GM21423 (cell line): ENCODE measurements around the gene SLC35F6.
"Not testable (repeated sequence)": the region's sequence is repeated elsewhere in the genome, so short reads cannot be mapped to it uniquely, and the experiment has no call there.

Experiments used
- ATAC-seq: cut with Tn5 transposase; IDR thresholded peaks from one replicate; pipeline ENCODE4 v1.9.1; 2021; ENCODE audit warnings: mild to moderate bottlenecking, moderate library complexity; ENCODE audit not compliant: unreplicated experiment

SLC35F6 gene

GRCh38 chr2:26754972-26755670 lies 9.0 kb upstream of the SLC35F6 start:
- no peak for ATAC-seq

GRCh38 chr2:26756337-26756736 lies 7.7 kb upstream of the SLC35F6 start:
- no peak for ATAC-seq

- ATAC-seq = peak; percentile 42
These were observed 6.0 kb upstream of the SLC35F6 start for GRCh38 chr2:26757873-26758789.

- no peak for ATAC-seq
These were observed 5.2 kb upstream of the SLC35F6 start for GRCh38 chr2:26758790-26759321.

GRCh38 chr2:26759845-26760244 lies 4.2 kb upstream of the SLC35F6 start:
- ATAC-seq = no peak

GRCh38 chr2:26760991-26761390 lies 3.1 kb upstream of the SLC35F6 start:
- ATAC-seq = not testable (repeated sequence)

GRCh38 chr2:26763019-26763418 lies 1.1 kb upstream of the SLC35F6 start:
- no peak for ATAC-seq

GRCh38 chr2:26764906-26765305 lies 822 bp downstream of the SLC35F6 start:
- ATAC-seq = no peak

- ATAC-seq = no peak
These were observed 1.6 kb downstream of the SLC35F6 start for GRCh38 chr2:26765475-26766200.

GRCh38 chr2:26767129-26767528 lies 3.0 kb downstream of the SLC35F6 start:
- ATAC-seq = no peak

GRCh38 chr2:26767894-26768487 lies 3.9 kb downstream of the SLC35F6 start:
- no peak for ATAC-seq

- ATAC-seq = no peak
These were observed 4.6 kb downstream of the SLC35F6 start for GRCh38 chr2:26768759-26769088.

GRCh38 chr2:26769089-26769761 lies 5.1 kb downstream of the SLC35F6 start:
- no peak for ATAC-seq

GRCh38 chr2:26770986-26771586 lies 7.0 kb downstream of the SLC35F6 start:
- no peak for ATAC-seq

GRCh38 chr2:26772064-26773001 lies 8.2 kb downstream of the SLC35F6 start:
- no peak for ATAC-seq

GRCh38 chr2:26776195-26776800 lies 12.2 kb downstream of the SLC35F6 start:
- no peak for ATAC-seq

GRCh38 chr2:26778098-26778497 lies 14.0 kb downstream of the SLC35F6 start:
- no peak for ATAC-seq

GRCh38 chr2:26778507-26778906 lies 14.4 kb downstream of the SLC35F6 start:
- no peak for ATAC-seq
